ENCODE data around the gene PIK3R5. TPM values are rescaled to one million over a fixed set of nuclear protein-coding genes. Genes with fewer than 3 reads are reported as not detected.

PIK3R5 gene
- total and polyA plus RNA-seq, 12 donors = 1.2 to 51.7 (median 17.2) TPM

DNA sequence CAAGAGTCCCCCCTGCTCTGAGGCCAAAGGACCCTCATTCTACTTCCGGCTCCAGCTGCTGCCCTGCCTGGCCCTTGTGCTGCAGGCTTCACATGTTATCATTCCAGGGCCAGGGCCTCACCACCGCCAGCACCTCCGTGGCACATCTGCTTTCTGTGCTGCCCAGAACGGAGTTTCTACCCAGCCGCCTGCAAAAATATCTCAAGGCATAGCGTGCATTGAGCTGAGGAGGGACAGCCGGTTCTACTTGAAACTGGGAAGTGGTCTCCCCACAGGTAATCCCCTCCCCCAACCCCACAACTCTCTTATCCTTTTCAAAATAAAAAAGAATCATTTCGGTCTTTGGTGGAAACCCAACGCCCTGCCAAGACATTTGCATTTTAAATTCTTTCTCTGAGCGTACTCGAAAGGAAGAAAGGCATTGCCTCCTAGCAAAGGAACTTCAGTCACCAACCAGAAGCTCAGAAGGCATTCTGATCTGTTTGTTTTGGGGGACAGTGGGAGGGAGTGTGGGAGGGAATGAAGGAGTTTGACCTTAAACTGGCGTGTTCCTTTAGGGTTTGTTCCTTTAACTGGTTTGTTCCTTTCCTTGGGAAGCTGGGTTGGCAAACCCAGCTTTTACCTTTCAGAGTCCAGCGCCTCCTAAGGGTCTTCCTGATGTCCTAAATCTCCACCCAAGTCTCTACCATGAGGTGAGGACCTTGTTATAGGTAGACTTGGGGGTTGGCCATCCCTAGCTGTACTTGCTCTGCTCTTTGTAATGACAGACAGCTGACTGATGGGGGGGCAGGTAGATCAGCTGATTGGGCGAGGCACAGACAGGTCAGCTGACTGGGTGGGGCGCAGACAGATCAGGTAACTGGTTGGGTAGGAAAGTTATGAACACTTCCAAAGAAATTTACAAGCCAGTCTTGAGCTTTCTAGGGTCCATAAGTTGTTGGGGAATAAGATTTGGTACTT, 64.6 kb downstream of the PIK3R5 start:
- Histone ChIP-seq H3K27me3 (peaks cover 3% of the 10 kb centered on the region), H3K4me1 (replicated peaks in 1 of 2) (no peaks in the 10 kb centered on the region), H3K4me3 (no peak overlapping the region), H3K27ac (no peak overlapping the region), H3K9me3 (replicated peaks in 1 of 3) (no peaks in the 10 kb centered on the region), H3K36me3 (replicated peaks in 1 of 2) (no peaks in the 10 kb centered on the region)
- peak in 3 of 7 donors; percentile 6 to 28 (median 7) for DNase-seq
- 56 to 62% (median 58%) methylated on average over 15 of the region's 15 CpGs for WGBS, 4 donors
- TF ChIP-seq, protein P1, sequence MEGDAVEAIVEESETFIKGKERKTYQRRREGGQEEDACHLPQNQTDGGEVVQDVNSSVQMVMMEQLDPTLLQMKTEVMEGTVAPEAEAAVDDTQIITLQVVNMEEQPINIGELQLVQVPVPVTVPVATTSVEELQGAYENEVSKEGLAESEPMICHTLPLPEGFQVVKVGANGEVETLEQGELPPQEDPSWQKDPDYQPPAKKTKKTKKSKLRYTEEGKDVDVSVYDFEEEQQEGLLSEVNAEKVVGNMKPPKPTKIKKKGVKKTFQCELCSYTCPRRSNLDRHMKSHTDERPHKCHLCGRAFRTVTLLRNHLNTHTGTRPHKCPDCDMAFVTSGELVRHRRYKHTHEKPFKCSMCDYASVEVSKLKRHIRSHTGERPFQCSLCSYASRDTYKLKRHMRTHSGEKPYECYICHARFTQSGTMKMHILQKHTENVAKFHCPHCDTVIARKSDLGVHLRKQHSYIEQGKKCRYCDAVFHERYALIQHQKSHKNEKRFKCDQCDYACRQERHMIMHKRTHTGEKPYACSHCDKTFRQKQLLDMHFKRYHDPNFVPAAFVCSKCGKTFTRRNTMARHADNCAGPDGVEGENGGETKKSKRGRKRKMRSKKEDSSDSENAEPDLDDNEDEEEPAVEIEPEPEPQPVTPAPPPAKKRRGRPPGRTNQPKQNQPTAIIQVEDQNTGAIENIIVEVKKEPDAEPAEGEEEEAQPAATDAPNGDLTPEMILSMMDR (IDR thresholded peaks at IDR 0.05) = no peak
- TF ChIP-seq POLR2A (IDR thresholded peaks at IDR 0.05) = no peak
- intact Hi-C loops (cut with DNase I) = no loop called here

DNA sequence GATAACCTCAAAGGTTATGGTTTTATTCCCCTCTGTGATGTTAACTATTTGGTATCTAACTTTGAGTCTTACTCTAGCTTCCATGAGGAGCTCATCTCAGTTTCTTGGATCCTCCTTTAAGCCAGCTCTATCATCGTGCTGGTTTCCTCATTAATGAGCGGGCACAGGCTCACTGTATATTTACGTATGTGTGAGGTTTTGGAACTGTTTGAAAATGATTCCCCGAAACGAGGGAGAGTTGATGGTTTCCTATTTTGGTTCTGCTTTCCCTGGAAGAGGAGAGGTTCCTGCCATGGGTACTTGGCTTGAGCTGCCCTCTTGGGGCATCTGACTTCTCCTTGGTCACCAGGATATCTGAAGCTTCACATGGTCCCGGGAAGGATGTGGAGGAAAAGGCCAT, 65.3 kb downstream of the PIK3R5 start:
- 60 to 79% (median 67%) methylated on average over 6 of the region's 6 CpGs for WGBS, 4 donors
- Histone ChIP-seq H3K27me3 (peaks cover 3% of the 10 kb centered on the region), H3K36me3 (replicated peaks in 1 of 2) (no peaks in the 10 kb centered on the region), H3K27ac (no peak overlapping the region), H3K9me3 (replicated peaks in 1 of 3) (no peaks in the 10 kb centered on the region), H3K4me3 (no peak overlapping the region), H3K4me1 (replicated peaks in 1 of 2) (no peaks in the 10 kb centered on the region)
- intact Hi-C loops (cut with DNase I) = no loop called here
- TF ChIP-seq, protein P1 (IDR thresholded peaks at IDR 0.05) = no peak
- TF ChIP-seq POLR2A (IDR thresholded peaks at IDR 0.05) = no peak
- peak in 2 of 7 donors; percentile 7 to 9 for DNase-seq

DNA sequence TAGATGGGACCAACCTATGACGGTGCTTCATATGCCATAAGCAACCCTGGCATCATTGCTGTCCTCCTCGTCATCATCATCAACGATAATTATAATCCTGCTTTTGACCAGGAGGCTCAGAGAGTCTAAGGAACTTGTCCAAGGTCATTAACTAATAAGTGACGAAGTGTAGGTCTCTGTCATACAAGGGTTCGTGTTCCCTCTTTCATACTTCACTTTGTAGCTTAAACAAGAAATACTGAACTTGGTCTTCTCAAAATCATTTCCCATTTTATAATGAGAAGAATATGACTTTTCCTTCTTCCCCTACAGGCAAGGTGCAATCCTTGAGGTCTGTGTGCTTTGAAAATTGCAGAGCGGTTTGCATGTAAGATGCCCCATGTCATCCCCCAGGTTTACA, 66.9 kb downstream of the PIK3R5 start:
- DNase-seq = no peak
- intact Hi-C loops (cut with DNase I) = no loop called here
- Histone ChIP-seq H3K27ac (no peak overlapping the region), H3K9me3 (replicated peaks in 1 of 3) (no peaks in the 10 kb centered on the region), H3K36me3 (replicated peaks in 1 of 2) (no peaks in the 10 kb centered on the region), H3K4me1 (replicated peaks in 1 of 2) (peaks cover 0 to 7% of the 10 kb centered on the region in 2 donors), H3K4me3 (no peak overlapping the region), H3K27me3 (peaks cover 3% of the 10 kb centered on the region)
- TF ChIP-seq POLR2A (IDR thresholded peaks at IDR 0.05) = no peak
- TF ChIP-seq, protein P1 (IDR thresholded peaks at IDR 0.05) = no peak
- WGBS, 4 donors = 74 to 78% (median 77%) methylated on average over 6 of the region's 6 CpGs

DNA sequence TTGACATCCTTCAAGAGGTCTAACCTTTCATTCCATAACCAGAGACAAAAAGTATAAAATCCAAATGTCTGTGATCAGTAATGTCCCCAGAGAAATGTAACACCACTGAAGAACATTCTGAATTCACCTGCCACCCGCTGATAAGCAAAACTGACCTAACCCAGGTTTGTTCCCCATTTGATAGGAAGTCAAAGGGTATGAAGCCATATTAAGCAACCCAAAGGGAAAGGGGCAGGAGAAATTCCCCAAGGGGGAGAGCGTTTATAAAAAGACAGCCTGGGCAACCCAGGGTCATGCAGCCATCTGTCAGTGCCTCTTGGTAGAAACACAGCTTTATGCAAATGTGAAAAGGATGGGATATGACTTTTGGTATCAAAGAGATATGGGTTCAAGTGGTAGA, 67.4 kb downstream of the PIK3R5 start:
- H3K36me3 ChIP-seq (replicated peaks in 1 of 2) = no peaks in the 10 kb centered on the region
- intact Hi-C loops (cut with DNase I) = no loop called here
- WGBS, 4 donors = 52 to 69% (median 54%) methylated on average over 2 of the region's 2 CpGs
- peaks cover 0 to 7% of the 10 kb centered on the region in 2 donors for H3K4me1 ChIP-seq (replicated peaks in 1 of 2)
- no peak overlapping the region for H3K27ac ChIP-seq
- peak in 1 of 7 donors; percentile 2 for DNase-seq
- H3K9me3 ChIP-seq (replicated peaks in 1 of 3) = no peaks in the 10 kb centered on the region
- peaks cover 3% of the 10 kb centered on the region for H3K27me3 ChIP-seq
- no peak for TF ChIP-seq POLR2A (IDR thresholded peaks at IDR 0.05)
- TF ChIP-seq, protein P1 (IDR thresholded peaks at IDR 0.05) = no peak
- H3K4me3 ChIP-seq = no peak overlapping the region

Data from adrenal gland (tissue), 12 donors.